ENCODE results near the gene CUL1. TPM values are rescaled to one million over a fixed set of nuclear protein-coding genes. Genes with fewer than 3 reads are reported as not detected.

Gene CUL1
- total RNA-seq, 4 donors from 2014 or later, result 80.6 to 83.7 (median 82.8) TPM

DNA sequence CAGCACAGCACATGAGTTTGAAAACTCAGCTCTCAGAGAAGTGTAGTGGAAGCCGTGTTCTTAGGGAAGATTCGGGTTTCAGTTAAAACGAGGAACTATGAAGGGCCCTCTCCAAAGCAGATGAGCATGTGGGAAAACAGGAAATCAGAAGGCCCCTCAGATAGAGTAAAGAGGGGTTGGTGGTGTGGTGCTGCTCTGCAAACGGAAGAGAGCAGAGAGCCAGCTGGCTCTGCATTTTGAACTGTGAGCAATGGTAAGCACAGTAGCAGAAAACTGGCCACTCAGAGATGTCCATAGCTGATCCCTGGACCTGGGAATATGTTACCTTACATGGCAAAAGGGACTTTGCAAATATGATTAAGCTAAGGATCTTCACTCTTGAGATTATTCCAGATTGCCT, 27.9 kb upstream of the CUL1 start:
- WGBS, 2 donors (ENCODE audit: low coverage in 1 of 2), result 51 to 75% methylated on average over 3 to 4 of the region's 4 CpGs
- H3K27me3 ChIP-seq, result peaks cover 12% of the 10 kb centered on the region
- peaks cover 0 to 18% (median 0%) of the 10 kb centered on the region in 3 donors for H3K9me3 ChIP-seq
- TF ChIP-seq POLR2AphosphoS5 (IDR thresholded peaks at IDR 0.05) (no peak), EP300 (IDR thresholded peaks at IDR 0.05) (no peak)
- TF ChIP-seq, protein P1, sequence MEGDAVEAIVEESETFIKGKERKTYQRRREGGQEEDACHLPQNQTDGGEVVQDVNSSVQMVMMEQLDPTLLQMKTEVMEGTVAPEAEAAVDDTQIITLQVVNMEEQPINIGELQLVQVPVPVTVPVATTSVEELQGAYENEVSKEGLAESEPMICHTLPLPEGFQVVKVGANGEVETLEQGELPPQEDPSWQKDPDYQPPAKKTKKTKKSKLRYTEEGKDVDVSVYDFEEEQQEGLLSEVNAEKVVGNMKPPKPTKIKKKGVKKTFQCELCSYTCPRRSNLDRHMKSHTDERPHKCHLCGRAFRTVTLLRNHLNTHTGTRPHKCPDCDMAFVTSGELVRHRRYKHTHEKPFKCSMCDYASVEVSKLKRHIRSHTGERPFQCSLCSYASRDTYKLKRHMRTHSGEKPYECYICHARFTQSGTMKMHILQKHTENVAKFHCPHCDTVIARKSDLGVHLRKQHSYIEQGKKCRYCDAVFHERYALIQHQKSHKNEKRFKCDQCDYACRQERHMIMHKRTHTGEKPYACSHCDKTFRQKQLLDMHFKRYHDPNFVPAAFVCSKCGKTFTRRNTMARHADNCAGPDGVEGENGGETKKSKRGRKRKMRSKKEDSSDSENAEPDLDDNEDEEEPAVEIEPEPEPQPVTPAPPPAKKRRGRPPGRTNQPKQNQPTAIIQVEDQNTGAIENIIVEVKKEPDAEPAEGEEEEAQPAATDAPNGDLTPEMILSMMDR (IDR thresholded peaks at IDR 0.05), result no peak
- H3K4me3 ChIP-seq, result no peak overlapping the region
- H3K27ac ChIP-seq, result no peak overlapping the region
- H3K4me1 ChIP-seq, result no peaks in the 10 kb centered on the region
- no peak for ATAC-seq
- no peaks in the 10 kb centered on the region for H3K36me3 ChIP-seq

DNA sequence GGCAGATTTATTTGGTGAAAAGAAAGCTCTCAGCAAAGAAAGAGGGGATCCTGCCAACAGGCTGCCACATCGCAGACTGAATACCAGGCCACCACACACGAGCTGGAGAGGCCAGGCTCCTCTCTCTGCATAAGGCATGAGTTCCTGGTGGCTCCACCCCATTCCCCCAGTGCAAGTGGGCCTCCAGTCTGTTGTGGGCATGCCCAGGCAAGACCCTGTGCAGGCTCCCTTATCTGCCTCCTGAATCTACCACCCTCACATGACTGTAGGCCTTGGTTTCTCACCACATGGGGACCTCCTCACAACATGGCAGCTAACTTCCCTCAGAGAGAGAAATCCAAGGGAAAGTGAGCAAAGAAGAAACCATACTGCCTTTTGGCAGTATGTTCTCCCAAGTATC, 26.7 kb upstream of the CUL1 start:
- H3K27me3 ChIP-seq, result peaks cover 12% of the 10 kb centered on the region
- no peak overlapping the region for H3K27ac ChIP-seq
- WGBS, 2 donors (ENCODE audit: low coverage in 1 of 2), result 89 to 100% methylated on average over 1 to 2 of the region's 2 CpGs
- H3K9me3 ChIP-seq, result peaks cover 0 to 18% (median 0%) of the 10 kb centered on the region in 3 donors
- H3K4me3 ChIP-seq, result no peak overlapping the region
- no peaks in the 10 kb centered on the region for H3K4me1 ChIP-seq
- TF ChIP-seq POLR2AphosphoS5 (IDR thresholded peaks at IDR 0.05) (no peak), EP300 (IDR thresholded peaks at IDR 0.05) (no peak), POLR2A (IDR thresholded peaks at IDR 0.05) (no peak)
- TF ChIP-seq, protein P1 (IDR thresholded peaks at IDR 0.05), result no peak
- no peak for ATAC-seq
- H3K36me3 ChIP-seq, result no peaks in the 10 kb centered on the region

GRCh38 chr7:148674689-148675088, 24.0 kb upstream of the CUL1 start:
- no peaks in the 10 kb centered on the region for H3K4me1 ChIP-seq
- no peak overlapping the region for H3K27ac ChIP-seq
- H3K27me3 ChIP-seq, result peaks cover 12% of the 10 kb centered on the region
- no peaks in the 10 kb centered on the region for H3K36me3 ChIP-seq
- H3K9me3 ChIP-seq, result peaks cover 0 to 18% (median 0%) of the 10 kb centered on the region in 3 donors
- no peak for ATAC-seq
- WGBS, 2 donors (ENCODE audit: low coverage in 1 of 2), result 90 to 92% methylated on average over 2 of the region's 5 CpGs
- no peak overlapping the region for H3K4me3 ChIP-seq
- TF ChIP-seq, protein P1 (IDR thresholded peaks at IDR 0.05), result no peak
- TF ChIP-seq EP300 (IDR thresholded peaks at IDR 0.05), result no peak
- no peak for TF ChIP-seq POLR2A (IDR thresholded peaks at IDR 0.05)
- TF ChIP-seq POLR2AphosphoS5 (IDR thresholded peaks at IDR 0.05), result no peak

DNA sequence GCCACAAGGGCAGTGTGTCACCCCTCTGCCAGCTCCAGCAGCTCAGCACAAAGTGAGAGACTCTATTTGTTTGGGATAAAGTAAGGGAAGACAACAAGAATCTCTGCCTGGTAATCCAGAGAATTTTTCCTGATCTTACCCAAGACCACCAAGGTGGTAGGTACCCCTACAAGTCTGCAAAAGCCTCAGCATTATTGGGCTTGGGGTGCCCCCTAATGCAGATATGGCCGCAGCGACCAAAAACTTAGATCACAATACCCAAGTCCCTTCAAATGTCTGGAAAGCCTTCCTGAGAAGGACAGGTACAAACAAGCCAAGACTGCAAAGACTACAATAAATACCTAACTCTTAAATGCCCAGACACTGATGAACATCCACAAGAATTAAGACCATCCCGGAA, 22.4 kb upstream of the CUL1 start:
- WGBS, 2 donors (ENCODE audit: low coverage in 1 of 2), result 100% methylated on average over 1 of the region's 3 CpGs; no CpG with 5 or more reads in 1 of the 2 donors
- Histone ChIP-seq H3K27me3 (peaks cover 12% of the 10 kb centered on the region), H3K27ac (no peak overlapping the region), H3K4me3 (no peak overlapping the region), H3K36me3 (no peaks in the 10 kb centered on the region), H3K4me1 (no peaks in the 10 kb centered on the region), H3K9me3 (peaks cover 0 to 18% (median 0%) of the 10 kb centered on the region in 3 donors)
- ATAC-seq, result no peak
- TF ChIP-seq POLR2AphosphoS5 (IDR thresholded peaks at IDR 0.05), result no peak
- TF ChIP-seq EP300 (IDR thresholded peaks at IDR 0.05), result no peak
- TF ChIP-seq POLR2A (IDR thresholded peaks at IDR 0.05), result no peak
- TF ChIP-seq, protein P1 (IDR thresholded peaks at IDR 0.05), result no peak

DNA sequence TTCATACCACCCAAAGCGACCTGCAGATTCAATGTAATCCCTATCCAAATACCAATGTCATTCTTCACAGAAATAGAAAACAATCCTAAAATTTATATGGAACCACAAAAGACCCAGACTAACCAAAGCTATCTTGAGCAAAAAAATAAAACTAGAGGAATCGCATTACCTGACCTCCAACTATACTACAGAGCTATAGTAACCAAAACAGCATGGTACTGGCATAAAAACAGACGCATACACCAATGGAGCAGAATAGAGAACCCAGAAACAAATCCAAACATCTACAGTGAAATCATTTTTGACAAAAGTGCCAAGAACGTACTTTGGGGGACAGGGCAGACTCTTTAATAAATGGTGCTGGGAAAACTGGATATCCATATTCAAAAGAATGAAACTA, 16.9 kb upstream of the CUL1 start:
- TF ChIP-seq POLR2AphosphoS5 (IDR thresholded peaks at IDR 0.05), result no peak
- TF ChIP-seq EP300 (IDR thresholded peaks at IDR 0.05), result no peak

More for the DNA sequence above, 16.9 kb upstream of the CUL1 start:
- H3K4me3 ChIP-seq, result no peak overlapping the region
- no peaks in the 10 kb centered on the region for H3K36me3 ChIP-seq
- no peaks in the 10 kb centered on the region for H3K9me3 ChIP-seq
- no peaks in the 10 kb centered on the region for H3K27me3 ChIP-seq
- 78 to 86% methylated on average over 4 of the region's 4 CpGs for WGBS, 2 donors (ENCODE audit: low coverage in 1 of 2)
- H3K4me1 ChIP-seq, result no peaks in the 10 kb centered on the region
- H3K27ac ChIP-seq, result no peak overlapping the region
- ATAC-seq, result no peak

Data from gastroesophageal sphincter (tissue), 4 donors.